ENCODE results near the gene DPEP2.

Gene DPEP2

DNA sequence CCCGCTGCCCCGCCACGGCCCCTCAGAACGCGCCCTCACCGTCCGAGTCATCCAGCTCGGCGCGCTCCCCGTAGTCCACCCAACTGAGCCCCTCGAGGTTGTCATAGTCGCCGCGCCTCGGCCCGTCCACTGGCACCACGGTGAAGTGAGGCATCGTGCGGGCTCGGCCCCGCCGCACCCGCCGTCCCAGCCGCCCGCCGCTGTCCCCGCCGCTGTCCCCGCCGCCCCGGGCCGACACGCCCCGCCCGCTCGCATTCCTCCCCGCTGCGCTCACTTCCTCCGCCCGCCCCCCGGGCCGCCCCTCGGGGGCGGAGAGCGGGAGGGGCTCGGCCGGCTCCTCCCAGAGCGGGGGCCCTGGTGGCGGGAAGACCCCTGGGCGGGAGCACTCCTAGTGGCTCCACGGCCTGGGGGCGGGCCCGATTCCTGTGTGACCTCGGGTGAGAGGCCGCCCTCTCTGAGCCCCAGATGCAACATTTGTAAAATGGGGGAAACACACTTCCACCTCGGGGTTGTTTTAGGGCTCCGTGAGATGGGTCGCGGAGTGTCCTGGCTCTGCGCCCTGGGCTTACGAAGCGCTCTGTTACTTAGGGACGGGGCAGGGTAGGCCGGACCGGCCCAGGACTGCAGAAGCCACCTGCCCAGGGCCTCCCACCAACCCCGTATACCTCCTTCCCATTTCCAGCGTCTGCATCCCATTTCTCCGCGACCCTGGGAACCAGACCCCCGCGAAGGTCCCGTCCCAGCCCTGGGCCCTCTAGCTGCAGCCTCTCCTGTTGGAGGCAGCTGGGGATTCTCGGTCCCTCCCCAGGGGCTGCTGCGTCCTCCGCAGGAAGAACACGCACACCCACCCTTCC, 30.7 kb downstream of the DPEP2 start, which contains the start of gene SLC12A4:
TSS of gene SLC12A4 (minus strand) at position 238 of the 854 bp plus-strand sequence. CDS start at position 154, 84 bp downstream.
- Histone ChIP-seq H2BK5ac (ENCODE audit: low read depth, low read length, poor library complexity, severe bottlenecking) (peak within 1 kb of the TSS; percentile 96), H2AFZ (ENCODE audit: low read depth, low read length) (peak within 1 kb of the TSS; percentile 75), H4K8ac (ENCODE audit: low read length) (peak within 1 kb of the TSS; percentile 96), H3K4ac (ENCODE audit: low read depth in 1 of 2, low read length in 2 of 2) (peak within 1 kb of the TSS; percentile 95 to 98), H3K27ac (ENCODE audit: low read length, poor library complexity, severe bottlenecking) (peak within 1 kb of the TSS; percentile 79), H3K9ac (ENCODE audit: low read length) (peak within 1 kb of the TSS; percentile 92), H2BK12ac (ENCODE audit: low read length in 2 of 2) (peak within 1 kb of the TSS; percentile 14 to 60), H2BK15ac (ENCODE audit: low read depth, poor library complexity, severe bottlenecking) (peak within 1 kb of the TSS; percentile 95), H3K79me1 (replicated peaks; ENCODE audit: low read length, poor library complexity, severe bottlenecking) (peaks cover 9% of the 10 kb centered on the region), H3K18ac (ENCODE audit: low read depth in 1 of 2, low read length in 2 of 2) (peak within 1 kb of the TSS; percentile 97 to 98), H3K23ac (ENCODE audit: low read length in 2 of 2) (peak within 1 kb of the TSS; percentile 72 to 94), H3K14ac (ENCODE audit: low read length in 2 of 2) (peak within 1 kb of the TSS in 1 of 2 experiments; percentile 99), H2AK5ac (ENCODE audit: low read length, severe bottlenecking) (peak within 1 kb of the TSS; percentile 60), H3K4me1 (ENCODE audit: control insufficient read depth, insufficient read depth, low read depth, low read length) (peaks cover 33% of the 10 kb centered on the region), H3K4me2 (ENCODE audit: low read length, poor library complexity, severe bottlenecking) (peak within 1 kb of the TSS; percentile 64), H3K9me3 (ENCODE audit: control insufficient read depth, low read length) (no peaks in the 10 kb centered on the region), H2BK120ac (ENCODE audit: low read depth, low read length) (peak within 1 kb of the TSS; percentile 87), H3K36me3 (ENCODE audit: control insufficient read depth in 1 of 2, insufficient read depth in 2 of 2, low read depth in 1 of 2, low read length in 2 of 2) (peaks cover 12 to 22% of the 10 kb centered on the region in 2 experiments), H4K91ac (ENCODE audit: low read length) (peak within 1 kb of the TSS; percentile 98), H3K27me3 (ENCODE audit: control insufficient read depth in 1 of 2, insufficient read depth in 1 of 2, low read length in 2 of 2) (no peaks in the 10 kb centered on the region), H3K4me3 (ENCODE audit: insufficient read depth in 1 of 2, low read depth in 1 of 2, low read length in 2 of 2) (peak within 1 kb of the TSS; percentile 85 to 90)
- DNase-seq, result peak; percentile 85
- 3% methylated on average over 74 of the region's 78 CpGs for WGBS

DNA sequence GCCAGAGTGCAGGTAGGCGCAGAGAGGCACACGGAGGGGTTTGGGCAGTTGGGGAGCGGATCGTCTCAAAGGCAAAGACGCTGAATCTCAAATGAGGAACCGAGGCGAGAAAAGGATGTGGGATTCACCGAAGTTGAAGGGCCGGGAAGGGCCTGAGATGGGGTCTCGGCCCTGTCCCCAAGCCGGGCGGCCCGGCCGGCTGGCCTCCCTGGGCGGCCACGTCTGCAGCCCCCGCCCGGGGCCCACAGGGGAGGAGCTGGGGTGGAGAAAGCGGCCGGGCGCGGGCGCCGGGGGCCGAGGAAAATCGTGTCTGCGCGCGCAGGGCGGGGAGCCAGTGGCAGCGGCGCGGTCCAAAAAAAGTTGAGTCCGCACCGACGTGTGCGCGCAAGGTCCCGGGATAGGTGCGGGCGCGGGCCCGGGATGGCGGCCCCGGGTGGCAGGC, 31.3 kb downstream of the DPEP2 start:
- peak overlapping the region; percentile 75 for H2AFZ ChIP-seq (ENCODE audit: low read depth, low read length)
- H3K36me3 ChIP-seq (ENCODE audit: control insufficient read depth in 1 of 2, insufficient read depth in 2 of 2, low read depth in 1 of 2, low read length in 2 of 2), result peaks cover 19 to 28% of the 10 kb centered on the region in 2 experiments
- peak overlapping the region; percentile 98 for H4K91ac ChIP-seq (ENCODE audit: low read length)
- H3K79me1 ChIP-seq (replicated peaks; ENCODE audit: low read length, poor library complexity, severe bottlenecking), result peaks cover 16% of the 10 kb centered on the region
- peak overlapping the region in 1 of 2 experiments; percentile 99 for H3K14ac ChIP-seq (ENCODE audit: low read length in 2 of 2)
- H3K4ac ChIP-seq (ENCODE audit: low read depth in 1 of 2, low read length in 2 of 2), result peak overlapping the region; percentile 95 to 98
- peak overlapping the region; percentile 14 to 60 for H2BK12ac ChIP-seq (ENCODE audit: low read length in 2 of 2)
- DNase-seq, result peak; percentile 42
- peak overlapping the region; percentile 92 for H3K9ac ChIP-seq (ENCODE audit: low read length)
- 0% methylated on average over 18 of the region's 45 CpGs for WGBS
- H3K4me1 ChIP-seq (ENCODE audit: control insufficient read depth, insufficient read depth, low read depth, low read length), result peaks cover 38% of the 10 kb centered on the region
- H2BK120ac ChIP-seq (ENCODE audit: low read depth, low read length), result peak overlapping the region; percentile 87
- H3K18ac ChIP-seq (ENCODE audit: low read depth in 1 of 2, low read length in 2 of 2), result peak overlapping the region; percentile 97 to 98
- H3K23ac ChIP-seq (ENCODE audit: low read length in 2 of 2), result peak overlapping the region; percentile 72 to 94
- H2BK5ac ChIP-seq (ENCODE audit: low read depth, low read length, poor library complexity, severe bottlenecking), result peak overlapping the region; percentile 96
- H3K9me3 ChIP-seq (ENCODE audit: control insufficient read depth, low read length), result no peaks in the 10 kb centered on the region
- peak overlapping the region; percentile 79 for H3K27ac ChIP-seq (ENCODE audit: low read length, poor library complexity, severe bottlenecking)
- peak overlapping the region; percentile 16 for H3K4me2 ChIP-seq (ENCODE audit: low read length, poor library complexity, severe bottlenecking)
- H3K27me3 ChIP-seq (ENCODE audit: control insufficient read depth in 1 of 2, insufficient read depth in 1 of 2, low read length in 2 of 2), result no peaks in the 10 kb centered on the region
- H4K8ac ChIP-seq (ENCODE audit: low read length), result peak overlapping the region; percentile 96
- peak overlapping the region; percentile 85 to 90 for H3K4me3 ChIP-seq (ENCODE audit: insufficient read depth in 1 of 2, low read depth in 1 of 2, low read length in 2 of 2)
- peak overlapping the region; percentile 60 for H2AK5ac ChIP-seq (ENCODE audit: low read length, severe bottlenecking)
- H2BK15ac ChIP-seq (ENCODE audit: low read depth, poor library complexity, severe bottlenecking), result peak overlapping the region; percentile 82

DNA sequence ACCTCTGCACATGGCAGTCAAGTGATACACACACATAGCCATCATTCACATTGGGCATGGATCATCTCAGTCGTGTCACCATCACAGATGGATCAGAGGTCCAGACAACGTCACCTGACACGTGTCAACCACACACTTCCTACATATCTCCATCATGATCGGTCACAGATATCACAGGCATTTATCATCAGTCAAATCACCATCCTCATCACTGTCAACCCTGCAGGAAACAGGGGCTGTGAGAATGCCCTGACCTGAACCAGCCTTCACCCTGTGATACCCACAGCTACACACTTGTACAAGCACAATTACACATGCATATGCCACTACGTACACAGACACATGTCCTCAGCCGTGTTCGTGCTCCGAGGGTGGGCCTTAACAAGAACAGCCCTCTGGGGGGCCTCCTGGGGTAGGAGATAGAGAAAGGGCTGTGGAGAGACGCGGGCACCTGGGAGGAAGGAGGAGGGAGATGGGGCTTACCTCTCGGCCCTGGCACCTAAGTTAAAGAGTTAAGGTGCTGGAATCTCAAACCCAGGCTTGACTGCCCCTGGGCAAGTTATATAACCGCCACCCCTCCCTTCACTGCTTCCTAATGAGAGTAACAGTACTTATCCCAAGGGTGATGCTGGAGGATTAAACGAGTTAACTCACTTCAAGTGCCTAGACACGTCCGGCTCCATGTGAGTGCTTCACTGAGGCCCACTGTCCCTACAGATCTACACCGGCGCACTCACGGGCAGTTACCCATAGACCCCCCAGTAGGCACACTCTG, 31.9 kb downstream of the DPEP2 start:
- Histone ChIP-seq H4K8ac (ENCODE audit: low read length) (peak overlapping the region; percentile 59), H2BK5ac (ENCODE audit: low read depth, low read length, poor library complexity, severe bottlenecking) (peak overlapping the region; percentile 96), H3K36me3 (ENCODE audit: control insufficient read depth in 1 of 2, insufficient read depth in 2 of 2, low read depth in 1 of 2, low read length in 2 of 2) (peaks cover 25 to 32% of the 10 kb centered on the region in 2 experiments), H3K23ac (ENCODE audit: low read length in 2 of 2) (peak overlapping the region; percentile 72 to 75), H3K4me2 (ENCODE audit: low read length, poor library complexity, severe bottlenecking) (peak overlapping the region; percentile 16), H3K27ac (ENCODE audit: low read length, poor library complexity, severe bottlenecking) (peak overlapping the region; percentile 79), H3K4ac (ENCODE audit: low read depth in 1 of 2, low read length in 2 of 2) (peak overlapping the region; percentile 73 to 95), H3K79me1 (replicated peaks; ENCODE audit: low read length, poor library complexity, severe bottlenecking) (peaks cover 19% of the 10 kb centered on the region), H2BK15ac (ENCODE audit: low read depth, poor library complexity, severe bottlenecking) (no peak overlapping the region), H3K14ac (ENCODE audit: low read length in 2 of 2) (peak overlapping the region in 1 of 2 experiments; percentile 99), H2BK12ac (ENCODE audit: low read length in 2 of 2) (peak overlapping the region; percentile 14 to 21), H3K27me3 (ENCODE audit: control insufficient read depth in 1 of 2, insufficient read depth in 1 of 2, low read length in 2 of 2) (no peaks in the 10 kb centered on the region), H2BK120ac (ENCODE audit: low read depth, low read length) (peak overlapping the region; percentile 87), H3K4me3 (ENCODE audit: insufficient read depth in 1 of 2, low read depth in 1 of 2, low read length in 2 of 2) (peak overlapping the region; percentile 85 to 90), H2AK5ac (ENCODE audit: low read length, severe bottlenecking) (peak overlapping the region; percentile 60), H3K4me1 (ENCODE audit: control insufficient read depth, insufficient read depth, low read depth, low read length) (peaks cover 38% of the 10 kb centered on the region), H3K18ac (ENCODE audit: low read depth in 1 of 2, low read length in 2 of 2) (peak overlapping the region; percentile 97 to 98), H4K91ac (ENCODE audit: low read length) (peak overlapping the region; percentile 95), H3K9me3 (ENCODE audit: control insufficient read depth, low read length) (no peaks in the 10 kb centered on the region), H3K9ac (ENCODE audit: low read length) (peak overlapping the region; percentile 92), H2AFZ (ENCODE audit: low read depth, low read length) (no peak overlapping the region)
- WGBS, result 14% methylated on average over 15 of the region's 18 CpGs
- DNase-seq, result peak; percentile 42
